Prostate gland (tissue), 2 donors: ENCODE results near the gene HLA-DQB1. TPM values are rescaled to one million over a fixed set of nuclear protein-coding genes. Genes with fewer than 3 reads are reported as not detected.
"Not testable (repeated sequence)": the region's sequence is repeated elsewhere in the genome, so short reads cannot be mapped to it uniquely, and the experiment has no call there.

Experiments
- DNase-seq: peaks from one replicate; pipeline ENCODE4 v3.0.0-alpha.2; 2019; ENCODE audit warnings: low spot score
- H3K27ac ChIP-seq, 2 donors: fragments of 200-600 bp; sonication (generic); 2 replicates each; pipeline ENCODE4 v1.5.1; 2017 to 2019
- H3K27me3 ChIP-seq: fragments of 200-600 bp; sonication (generic); replicated peaks from 2 replicates; pipeline ENCODE4 v1.5.1; 2019; ENCODE audit not compliant: insufficient read depth
- H3K36me3 ChIP-seq, 2 donors: fragments of 200-600 bp; sonication (generic); 1 replicate in 1 of 2; 2 replicates in 1 of 2; pipeline versions ENCODE4 v1.5.1 to v1.8.1; 2017 to 2019
- H3K4me1 ChIP-seq: fragments of 200-600 bp; sonication (generic); replicated peaks from 2 replicates; pipeline ENCODE4 v1.5.1; 2019
- H3K4me3 ChIP-seq, 2 donors: fragments of 200-600 bp; sonication (generic); 2 replicates each; pipeline ENCODE4 v1.5.1; 2017 to 2019
- H3K9me3 ChIP-seq: fragments of 200-600 bp; sonication (generic); 2 replicates; pipeline ENCODE4 v1.5.1; 2017
- POLR2A ChIP-seq: fragments of 450-650 bp; IDR thresholded peaks from one replicate; pipeline ENCODE4 v1.6.1; 2016; ENCODE audit warnings: antibody characterized with exemption, mild to moderate bottlenecking
- POLR2AphosphoS5 ChIP-seq: sonication (generic); formaldehyde crosslinking; IDR thresholded peaks from one replicate; pipeline ENCODE4 v1.6.1; 2017; ENCODE audit warnings: antibody characterized with exemption
- WGBS: methylation state at CpG from one replicate; pipeline ENCODE4 v1.1.5; 2018; 5-methylcytosine and 5-hydroxymethylcytosine counted together
- intact Hi-C: fragments of 100-400 bp; cut with DNase I; formaldehyde crosslinking; loops from one replicate; pipeline ENCODE4 v1.14.2; 2022
- total RNA-seq, 2 donors: library from RNA; depleted of rRNA; stranded (reverse); fragments of >200 nt; gene quantifications; one replicate each; pipeline ENCODE4 v1.1.0, GENCODE V29; 2016
- TF ChIP-seq, protein P1 (sequence below), 4 experiments: fragments of 200-600 bp in 2 of 4; fragments of 450-650 bp in 2 of 4; sonication (generic) in 2 of 4; IDR thresholded peaks; 1 replicate in 3 of 4; 2 replicates in 1 of 4; pipeline ENCODE4 v1.5.1; 2016 to 2019; ENCODE audit warnings: antibody characterized with exemption in 4 of 4, mild to moderate bottlenecking in 2 of 4, moderate library complexity in 2 of 4

Gene HLA-DQB1
- total RNA-seq, 2 donors from 2014 or later, result 1.0 to 3.0 TPM

DNA sequence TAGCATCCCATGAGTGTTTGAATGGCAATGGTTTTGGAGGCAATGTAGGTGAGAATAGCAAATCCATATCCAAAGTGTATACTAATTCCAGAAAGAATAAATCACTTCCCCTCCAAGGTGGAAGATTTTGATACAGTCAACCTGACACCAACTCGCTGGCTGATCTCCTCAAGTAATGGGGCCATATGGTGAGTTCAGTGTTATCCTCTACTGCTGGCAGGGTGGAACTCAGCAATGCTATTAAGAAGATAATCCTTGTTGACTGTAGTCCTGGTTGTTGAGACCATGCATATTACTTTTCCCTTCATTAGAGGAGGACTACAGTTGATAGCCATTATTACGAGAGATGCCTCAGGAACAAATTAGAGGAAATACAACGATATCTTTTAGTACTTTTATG is 17.8 kb upstream of the HLA-DQB1 start:
- 60% methylated on average over 3 of the region's 3 CpGs for WGBS
- no peak for DNase-seq
- no peaks in the 10 kb centered on the region for H3K9me3 ChIP-seq

DNA sequence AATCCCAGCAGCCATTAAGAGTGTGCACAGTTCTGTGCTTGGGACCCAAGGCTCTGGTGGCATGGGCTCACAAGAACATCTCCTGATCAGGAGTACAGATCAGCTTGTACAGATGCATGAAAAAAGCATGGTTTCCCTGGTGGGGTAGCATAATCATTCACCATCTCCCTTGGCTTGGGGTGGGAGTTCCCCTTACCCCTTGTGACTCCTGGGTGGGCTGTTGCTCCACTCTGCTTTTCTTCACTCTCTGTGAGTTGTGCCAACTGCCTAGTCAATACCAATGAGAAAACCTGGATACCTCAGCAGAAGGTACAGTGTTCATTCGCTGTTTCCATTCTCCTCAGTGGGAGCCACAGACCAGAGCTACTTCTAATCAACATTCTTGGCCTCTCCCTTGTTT is 13.6 kb upstream of the HLA-DQB1 start:
- H3K4me1 ChIP-seq, result no peaks in the 10 kb centered on the region
- TF ChIP-seq, protein P1, sequence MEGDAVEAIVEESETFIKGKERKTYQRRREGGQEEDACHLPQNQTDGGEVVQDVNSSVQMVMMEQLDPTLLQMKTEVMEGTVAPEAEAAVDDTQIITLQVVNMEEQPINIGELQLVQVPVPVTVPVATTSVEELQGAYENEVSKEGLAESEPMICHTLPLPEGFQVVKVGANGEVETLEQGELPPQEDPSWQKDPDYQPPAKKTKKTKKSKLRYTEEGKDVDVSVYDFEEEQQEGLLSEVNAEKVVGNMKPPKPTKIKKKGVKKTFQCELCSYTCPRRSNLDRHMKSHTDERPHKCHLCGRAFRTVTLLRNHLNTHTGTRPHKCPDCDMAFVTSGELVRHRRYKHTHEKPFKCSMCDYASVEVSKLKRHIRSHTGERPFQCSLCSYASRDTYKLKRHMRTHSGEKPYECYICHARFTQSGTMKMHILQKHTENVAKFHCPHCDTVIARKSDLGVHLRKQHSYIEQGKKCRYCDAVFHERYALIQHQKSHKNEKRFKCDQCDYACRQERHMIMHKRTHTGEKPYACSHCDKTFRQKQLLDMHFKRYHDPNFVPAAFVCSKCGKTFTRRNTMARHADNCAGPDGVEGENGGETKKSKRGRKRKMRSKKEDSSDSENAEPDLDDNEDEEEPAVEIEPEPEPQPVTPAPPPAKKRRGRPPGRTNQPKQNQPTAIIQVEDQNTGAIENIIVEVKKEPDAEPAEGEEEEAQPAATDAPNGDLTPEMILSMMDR (IDR thresholded peaks at IDR 0.05), result no peak
- TF ChIP-seq POLR2AphosphoS5 (no peak), POLR2A (no peak)
- H3K4me3 ChIP-seq, result no peak overlapping the region
- H3K27ac ChIP-seq, result no peak overlapping the region
- intact Hi-C loops, result no loop called here
- DNase-seq, result no peak
- H3K36me3 ChIP-seq, result no peaks in the 10 kb centered on the region
- H3K9me3 ChIP-seq, result no peaks in the 10 kb centered on the region
- no peaks in the 10 kb centered on the region for H3K27me3 ChIP-seq
- 80% methylated on average over 1 of the region's 1 CpG for WGBS

More for the DNA sequence above, 17.8 kb upstream of the HLA-DQB1 start:
- TF ChIP-seq, protein P1 (IDR thresholded peaks at IDR 0.05), result no peak
- TF ChIP-seq POLR2AphosphoS5 (no peak), POLR2A (no peak)
- no peaks in the 10 kb centered on the region for H3K36me3 ChIP-seq
- H3K27me3 ChIP-seq, result no peaks in the 10 kb centered on the region
- H3K4me3 ChIP-seq, result no peak overlapping the region
- intact Hi-C loops, result no loop called here
- H3K27ac ChIP-seq, result no peak overlapping the region
- H3K4me1 ChIP-seq, result no peaks in the 10 kb centered on the region

DNA sequence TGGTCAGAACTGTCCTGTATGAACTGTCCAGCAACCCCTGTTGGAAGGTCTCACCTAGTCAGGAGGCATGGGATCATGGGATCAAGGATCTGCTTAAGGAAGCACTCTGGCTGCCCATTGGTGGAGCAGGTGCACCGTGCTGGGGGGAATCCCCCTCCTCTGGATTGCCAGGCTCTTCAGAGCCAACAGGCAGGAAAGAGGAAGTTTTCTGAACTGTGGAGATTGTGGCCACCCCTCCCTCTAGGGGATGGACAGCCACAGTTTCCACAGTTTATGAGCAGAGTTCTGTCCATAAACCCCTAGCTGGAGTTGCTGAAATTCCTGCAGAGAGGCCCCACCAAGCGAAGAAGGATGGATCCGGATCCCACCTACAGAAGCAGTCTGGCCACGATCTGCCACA is 13.0 kb upstream of the HLA-DQB1 start:
- no peaks in the 10 kb centered on the region for H3K9me3 ChIP-seq
- no peak overlapping the region for H3K27ac ChIP-seq
- H3K4me3 ChIP-seq, result no peak overlapping the region
- H3K4me1 ChIP-seq, result no peaks in the 10 kb centered on the region
- no peaks in the 10 kb centered on the region for H3K36me3 ChIP-seq
- no peak for TF ChIP-seq POLR2AphosphoS5
- TF ChIP-seq POLR2A, result no peak
- TF ChIP-seq, protein P1 (IDR thresholded peaks at IDR 0.05), result no peak
- no peak for DNase-seq
- 41% methylated on average over 4 of the region's 4 CpGs for WGBS
- intact Hi-C loops, result no loop called here
- no peaks in the 10 kb centered on the region for H3K27me3 ChIP-seq

DNA sequence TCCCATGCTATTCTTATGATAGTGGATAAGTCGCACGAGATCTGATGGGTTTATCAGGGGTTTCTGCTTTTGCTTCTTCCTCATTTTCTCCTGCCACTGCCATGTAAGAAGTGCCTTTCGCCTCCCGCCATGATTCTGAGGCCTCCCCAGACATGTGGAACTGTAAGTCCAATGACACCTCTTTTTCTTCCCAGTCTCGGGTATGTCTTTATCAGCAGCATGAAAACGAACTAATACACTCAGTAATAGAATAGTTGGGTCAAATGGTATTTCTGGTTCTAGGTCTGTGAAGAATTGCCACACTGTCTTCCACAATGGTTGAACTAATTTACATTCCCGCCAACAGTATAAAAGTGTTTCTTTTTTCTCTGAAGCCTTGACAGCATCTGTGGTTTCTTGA is 7.7 kb upstream of the HLA-DQB1 start:
- 77% methylated on average over 7 of the region's 7 CpGs for WGBS
- H3K27me3 ChIP-seq, H3K4me1 ChIP-seq, H3K9me3 ChIP-seq, DNase-seq, H3K4me3 ChIP-seq, H3K27ac ChIP-seq, H3K36me3 ChIP-seq, intact Hi-C loops: not testable (repeated sequence)

DNA sequence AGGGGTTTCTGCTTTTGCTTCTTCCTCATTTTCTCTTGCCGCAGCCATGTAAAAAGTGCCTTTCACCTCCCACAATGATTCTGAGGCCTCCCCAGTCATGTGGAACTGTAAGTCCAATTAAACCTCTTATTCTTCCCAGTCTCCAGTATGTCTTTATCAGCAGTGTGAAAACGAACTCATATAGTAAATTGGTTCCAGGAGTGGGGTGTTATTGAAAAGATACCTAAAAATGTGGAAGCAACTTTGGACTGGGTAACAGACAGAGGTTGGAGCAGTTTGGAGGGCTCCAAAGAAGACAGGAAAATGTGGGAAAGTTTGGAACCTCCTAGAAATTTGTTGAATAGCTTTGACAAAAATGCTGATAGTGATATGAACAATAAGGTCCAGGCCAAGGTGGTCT is 5.5 kb upstream of the HLA-DQB1 start:
- H3K27me3 ChIP-seq, H3K9me3 ChIP-seq, H3K4me3 ChIP-seq, H3K4me1 ChIP-seq, intact Hi-C loops, DNase-seq, H3K36me3 ChIP-seq, H3K27ac ChIP-seq: not testable (repeated sequence)
- WGBS, result 54% methylated on average over 2 of the region's 2 CpGs

DNA sequence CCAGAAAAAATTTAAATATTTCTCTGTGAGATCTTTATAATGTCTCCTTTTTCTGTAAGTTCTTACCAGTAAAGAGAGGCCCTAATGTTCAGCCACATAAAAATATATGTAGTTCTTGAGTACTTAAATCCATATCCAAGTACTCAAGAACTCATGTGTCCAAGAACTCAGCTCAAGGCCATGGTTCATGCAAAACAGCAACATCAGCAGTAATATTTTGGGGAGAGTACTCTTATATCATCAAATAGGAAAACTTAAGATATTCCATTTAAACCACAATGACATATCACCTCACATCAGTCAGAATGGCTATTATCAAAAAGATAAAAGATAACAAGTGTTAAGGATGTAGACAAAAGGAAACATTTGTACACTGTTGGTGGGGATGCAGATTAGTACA is 3.4 kb upstream of the HLA-DQB1 start:
- TF ChIP-seq POLR2AphosphoS5 (no peak), POLR2A (no peak)
- TF ChIP-seq, protein P1 (IDR thresholded peaks at IDR 0.05), result no peak
- intact Hi-C loops, result no loop called here
- Histone ChIP-seq H3K27ac (no peak overlapping the region), H3K9me3 (no peaks in the 10 kb centered on the region), H3K4me3 (no peak overlapping the region), H3K4me1 (no peaks in the 10 kb centered on the region), H3K36me3 (no peaks in the 10 kb centered on the region), H3K27me3 (no peaks in the 10 kb centered on the region)
- no peak for DNase-seq
